Keratinocyte (primary cell): ENCODE measurements around the gene ZNF143. TPM values are rescaled to one million over a fixed set of nuclear protein-coding genes. Genes with fewer than 3 reads are reported as not detected.

Experiments
- DNase-seq: peaks from one replicate; pipeline ENCODE4 v3.0.0-alpha.2; 2011; ENCODE audit warnings: low read depth, missing footprints, low spot score
- FAIRE-seq: peaks from 2 replicates; lab custom pipeline; 2011; peaks lifted over from hg19 to GRCh38; lab: Jason Lieb, UNC
- H2AFZ ChIP-seq: 2 replicates; pipeline ENCODE4 v1.6.0; 2012; ENCODE audit warnings: low read length, control low read depth, inconsistent platforms; ENCODE audit not compliant: control insufficient read depth
- H3K27ac ChIP-seq: 2 replicates; pipeline ENCODE4 v1.5.1; 2011; ENCODE audit warnings: low read length; ENCODE audit not compliant: control insufficient read depth, insufficient read depth
- H3K27me3 ChIP-seq: 3 replicates; pipeline ENCODE4 v1.6.0; 2011; ENCODE audit warnings: low read length; ENCODE audit not compliant: control insufficient read depth, insufficient read depth; ENCODE audit errors: extremely low read depth
- H3K36me3 ChIP-seq, 2 experiments: 2 replicates in 1 of 2; 3 replicates in 1 of 2; pipeline ENCODE4 v1.5.1; 2011; ENCODE audit warnings: low read length in 2 of 2, mild to moderate bottlenecking in 1 of 2; ENCODE audit not compliant: control insufficient read depth in 2 of 2, insufficient read depth in 2 of 2; ENCODE audit errors: extremely low read depth in 1 of 2
- H3K4me1 ChIP-seq: 3 replicates; pipeline ENCODE4 v1.5.1; 2011; ENCODE audit warnings: low read length; ENCODE audit not compliant: control insufficient read depth, insufficient read depth; ENCODE audit errors: extremely low read depth
- H3K4me2 ChIP-seq: 3 replicates; pipeline ENCODE4 v1.6.0; 2011; ENCODE audit warnings: low read depth, low read length; ENCODE audit not compliant: control insufficient read depth, insufficient read depth; ENCODE audit errors: extremely low read depth
- H3K4me3 ChIP-seq, 3 experiments: fragments of 200-600 bp in 1 of 3; sonication (generic) in 1 of 3; 2 replicates in 2 of 3; 3 replicates in 1 of 3; pipeline ENCODE4 v1.5.1; 2011 to 2016; ENCODE audit warnings: low read length in 3 of 3, mild to moderate bottlenecking in 3 of 3, control low read depth in 2 of 3, inconsistent platforms in 1 of 3, low read depth in 1 of 3, mixed read lengths in 1 of 3, mixed run types in 1 of 3, moderate library complexity in 1 of 3; ENCODE audit not compliant: control insufficient read depth in 2 of 3, insufficient read depth in 2 of 3; ENCODE audit errors: extremely low read depth in 1 of 3
- H3K79me2 ChIP-seq: 2 replicates; pipeline ENCODE4 v1.6.0; 2012; ENCODE audit warnings: low read length; ENCODE audit not compliant: control insufficient read depth, insufficient read depth
- H3K9ac ChIP-seq: 3 replicates; pipeline ENCODE4 v1.6.0; 2011; ENCODE audit warnings: low read length; ENCODE audit not compliant: control insufficient read depth, insufficient read depth; ENCODE audit errors: extremely low read depth
- H3K9me1 ChIP-seq: 3 replicates; pipeline ENCODE4 v1.6.0; 2011; ENCODE audit warnings: low read length; ENCODE audit not compliant: control insufficient read depth, insufficient read depth; ENCODE audit errors: extremely low read depth
- H3K9me3 ChIP-seq: 2 replicates; pipeline ENCODE4 v1.5.1; 2012; ENCODE audit warnings: low read depth, low read length; ENCODE audit not compliant: control insufficient read depth
- H4K20me1 ChIP-seq: 3 replicates; pipeline ENCODE4 v1.6.0; 2011; ENCODE audit warnings: low read length; ENCODE audit not compliant: control insufficient read depth, insufficient read depth; ENCODE audit errors: extremely low read depth
- EZH2 ChIP-seq: IDR thresholded peaks from one replicate; pipeline ENCODE4 v1.6.1; 2012; ENCODE audit warnings: inconsistent platforms, mild to moderate bottlenecking, low read length, moderate library complexity
- dilution Hi-C: fragments of 300-500 bp; cut with MboI; formaldehyde crosslinking; loops from one replicate; pipeline ENCODE4 v1.7.0; 2020; ENCODE audit warnings: low sequenced_read_pairs; ENCODE audit not compliant: extremely low pct_ligation_motif_present
- polyA plus RNA-seq, 5 experiments: library from polyadenylated mRNA; depleted of rRNA in 3 of 5; stranded (reverse) in 3 of 5; stranded (forward) in 1 of 5; unstranded in 1 of 5; fragments of >200 nt; gene quantifications; 1 replicate in 1 of 5; 2 replicates in 3 of 5; 3 replicates in 1 of 5; pipeline versions ENCODE4 v1.2.1 to v1.2.3, GENCODE V29; 2011 to 2012; ENCODE audit warnings: missing spikeins in 2 of 5, low read depth in 1 of 5, low replicate concordance in 1 of 5
- TF ChIP-seq, protein P1 (sequence below), 3 experiments: IDR thresholded peaks in 1 of 3; conservative IDR thresholded peaks in 1 of 3; optimal IDR thresholded peaks in 1 of 3; 2 replicates in 2 of 3; 3 replicates in 1 of 3; pipeline versions ENCODE3 to v1.5.1; 2011; ENCODE audit warnings: low read length in 3 of 3, mild to moderate bottlenecking in 3 of 3, moderate library complexity in 2 of 3, control low read depth in 1 of 3, inconsistent platforms in 1 of 3; ENCODE audit not compliant: insufficient read depth in 2 of 3; ENCODE audit errors: extremely low read depth in 1 of 3

The ZNF143 gene
- polyA plus RNA-seq, 1 donor (not counting 4 experiments of a cell fraction or from before 2014, with no cell fraction given) = 32.0 TPM

DNA sequence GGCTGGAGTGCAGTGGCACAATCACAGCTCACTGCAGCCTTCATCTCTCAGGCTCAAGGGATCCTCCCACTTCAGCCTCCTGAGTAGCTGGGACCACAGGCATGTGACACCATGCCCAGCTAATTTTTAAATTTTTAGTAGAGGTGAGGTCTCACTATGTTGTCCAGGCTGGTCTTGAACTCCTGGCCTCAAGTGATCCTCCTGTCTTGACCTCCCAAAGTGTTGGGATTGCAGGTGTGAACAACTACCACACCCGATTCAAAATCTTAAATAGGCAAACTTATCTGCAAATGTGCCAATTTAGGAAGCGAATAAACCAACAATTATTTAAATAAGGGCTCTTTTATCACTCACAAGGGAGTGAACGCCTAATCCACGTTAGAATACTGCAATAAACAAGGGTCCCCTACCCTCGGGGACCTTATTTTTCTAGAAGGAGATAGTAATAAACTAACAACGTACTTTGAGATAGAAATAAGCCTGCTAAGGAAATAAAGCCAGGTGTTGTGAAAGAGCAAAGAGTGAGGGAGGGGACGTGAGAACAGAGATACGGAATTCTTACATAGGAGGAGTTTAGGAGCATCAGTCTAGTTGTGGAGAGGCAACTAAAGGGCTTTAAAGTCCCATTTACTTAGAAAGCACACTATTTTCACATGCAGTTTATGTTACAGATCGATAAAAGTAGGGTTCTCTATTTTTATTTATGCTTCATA, 109.7 kb downstream of the ZNF143 start:
- Histone ChIP-seq H3K9me1 (no peaks in the 10 kb centered on the region), H3K4me2 (peak overlapping the region; percentile 77), H3K9me3 (no peaks in the 10 kb centered on the region), H3K79me2 (peaks cover 19% of the 10 kb centered on the region), H2AFZ (peak overlapping the region; percentile 3), H3K4me3 (no peak overlapping the region), H3K27ac (peak overlapping the region; percentile 95), H3K4me1 (peaks cover 65% of the 10 kb centered on the region), H4K20me1 (no peaks in the 10 kb centered on the region), H3K9ac (peak overlapping the region; percentile 87), H3K27me3 (no peaks in the 10 kb centered on the region), H3K36me3 (no peaks in the 10 kb centered on the region)
- FAIRE-seq (no peak), DNase-seq (no peak)
- dilution Hi-C loops = no loop called here
- TF ChIP-seq EZH2 = no peak
- TF ChIP-seq, protein P1, sequence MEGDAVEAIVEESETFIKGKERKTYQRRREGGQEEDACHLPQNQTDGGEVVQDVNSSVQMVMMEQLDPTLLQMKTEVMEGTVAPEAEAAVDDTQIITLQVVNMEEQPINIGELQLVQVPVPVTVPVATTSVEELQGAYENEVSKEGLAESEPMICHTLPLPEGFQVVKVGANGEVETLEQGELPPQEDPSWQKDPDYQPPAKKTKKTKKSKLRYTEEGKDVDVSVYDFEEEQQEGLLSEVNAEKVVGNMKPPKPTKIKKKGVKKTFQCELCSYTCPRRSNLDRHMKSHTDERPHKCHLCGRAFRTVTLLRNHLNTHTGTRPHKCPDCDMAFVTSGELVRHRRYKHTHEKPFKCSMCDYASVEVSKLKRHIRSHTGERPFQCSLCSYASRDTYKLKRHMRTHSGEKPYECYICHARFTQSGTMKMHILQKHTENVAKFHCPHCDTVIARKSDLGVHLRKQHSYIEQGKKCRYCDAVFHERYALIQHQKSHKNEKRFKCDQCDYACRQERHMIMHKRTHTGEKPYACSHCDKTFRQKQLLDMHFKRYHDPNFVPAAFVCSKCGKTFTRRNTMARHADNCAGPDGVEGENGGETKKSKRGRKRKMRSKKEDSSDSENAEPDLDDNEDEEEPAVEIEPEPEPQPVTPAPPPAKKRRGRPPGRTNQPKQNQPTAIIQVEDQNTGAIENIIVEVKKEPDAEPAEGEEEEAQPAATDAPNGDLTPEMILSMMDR (optimal IDR thresholded peaks at IDR 0.05 in 1 of 3, IDR thresholded peaks at IDR 0.05 in 1 of 3, conservative IDR thresholded peaks at IDR 0.05 in 1 of 3; ENCODE audit: extremely low read depth in 1 of 3, insufficient read depth in 2 of 3, low read length in 3 of 3) = no peak

DNA sequence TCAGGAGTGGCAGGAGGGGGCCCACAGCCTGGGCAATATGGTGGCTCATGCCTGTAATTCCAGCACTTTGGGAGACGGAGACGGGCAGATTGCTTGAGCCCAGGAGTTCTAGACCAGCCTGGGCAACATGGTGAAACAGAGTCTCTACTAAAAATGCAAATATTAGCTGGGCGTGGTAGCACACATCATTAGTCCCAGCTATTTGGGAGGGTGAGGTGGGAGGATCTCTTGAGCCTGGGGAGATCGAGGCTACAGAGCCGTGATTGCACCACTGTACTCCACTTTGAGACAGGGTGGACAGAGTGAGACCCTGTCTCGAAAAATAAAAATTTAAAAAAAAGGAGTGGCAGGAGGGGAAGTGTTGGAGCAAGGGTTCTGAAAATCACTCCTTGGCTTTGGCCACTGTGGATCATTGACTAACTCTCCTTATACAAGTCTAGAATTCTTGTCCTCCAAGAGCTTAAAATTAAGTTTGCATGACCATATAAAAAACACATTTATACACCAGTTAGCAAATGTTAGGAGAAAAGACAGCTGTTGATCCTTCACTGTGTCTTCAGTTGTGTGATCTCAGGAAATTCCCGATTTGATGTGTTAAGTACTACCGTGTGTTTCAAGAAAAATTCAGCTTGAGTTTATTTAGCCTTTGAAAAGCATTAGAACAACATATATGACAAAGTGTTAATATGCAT, 110.4 kb downstream of the ZNF143 start:
- DNase-seq (no peak), FAIRE-seq (no peak)
- Histone ChIP-seq H3K4me1 (peaks cover 58% of the 10 kb centered on the region), H2AFZ (peak overlapping the region; percentile 3), H3K9ac (peak overlapping the region; percentile 87), H3K36me3 (peaks cover 0 to 5% of the 10 kb centered on the region in 2 experiments), H3K27ac (peak overlapping the region; percentile 95), H3K27me3 (no peaks in the 10 kb centered on the region), H3K4me2 (peak overlapping the region; percentile 79), H3K4me3 (no peak overlapping the region), H4K20me1 (no peaks in the 10 kb centered on the region), H3K79me2 (peaks cover 27% of the 10 kb centered on the region), H3K9me3 (no peaks in the 10 kb centered on the region), H3K9me1 (no peaks in the 10 kb centered on the region)
- dilution Hi-C loops = no loop called here
- TF ChIP-seq, protein P1 (optimal IDR thresholded peaks at IDR 0.05 in 1 of 3, IDR thresholded peaks at IDR 0.05 in 1 of 3, conservative IDR thresholded peaks at IDR 0.05 in 1 of 3; ENCODE audit: extremely low read depth in 1 of 3, insufficient read depth in 2 of 3, low read length in 3 of 3) = no peak
- no peak for TF ChIP-seq EZH2
